ENCODE results near the gene BOLA3.
A peak's percentile ranks its signal among the peaks of the same experiment; 100 is the strongest.
"Not testable (repeated sequence)": the region's sequence is repeated elsewhere in the genome, so short reads cannot be mapped to it uniquely, and the experiment has no call there.

Gene BOLA3

GRCh38 chr2:74148457-74149246, 940 bp upstream of the BOLA3 start:
- DNase-seq, result peak in 1 of 14 donors; percentile 31

GRCh38 chr2:74146929-74147726, 584 bp downstream of the BOLA3 start:
- DNase-seq, result peak in 4 of 14 donors; percentile 33 to 63 (median 44)

DNA sequence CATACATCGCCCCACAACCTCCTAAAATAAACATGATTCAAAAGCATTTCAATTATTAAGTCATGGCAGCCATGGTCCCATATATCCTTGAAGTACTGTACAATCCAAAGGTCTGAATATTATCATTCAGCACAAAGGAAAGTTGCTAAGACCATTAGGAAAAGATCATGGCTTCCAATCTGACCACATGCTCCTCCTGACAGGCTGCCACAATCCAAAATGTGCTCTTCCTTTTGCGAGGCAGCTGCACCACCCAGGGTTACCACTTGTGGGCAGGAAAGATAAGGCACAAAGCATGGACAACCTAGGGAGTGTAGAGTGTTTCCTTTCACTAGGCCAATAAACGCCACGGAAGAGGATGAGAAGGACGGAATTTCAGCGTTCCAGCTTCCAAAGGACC, 5.4 kb downstream of the BOLA3 start:
- DNase-seq, result peak in 1 of 14 donors; percentile 30

GRCh38 chr2:74138600-74139323, 8.9 kb downstream of the BOLA3 start:
- DNase-seq, result no peak

DNA sequence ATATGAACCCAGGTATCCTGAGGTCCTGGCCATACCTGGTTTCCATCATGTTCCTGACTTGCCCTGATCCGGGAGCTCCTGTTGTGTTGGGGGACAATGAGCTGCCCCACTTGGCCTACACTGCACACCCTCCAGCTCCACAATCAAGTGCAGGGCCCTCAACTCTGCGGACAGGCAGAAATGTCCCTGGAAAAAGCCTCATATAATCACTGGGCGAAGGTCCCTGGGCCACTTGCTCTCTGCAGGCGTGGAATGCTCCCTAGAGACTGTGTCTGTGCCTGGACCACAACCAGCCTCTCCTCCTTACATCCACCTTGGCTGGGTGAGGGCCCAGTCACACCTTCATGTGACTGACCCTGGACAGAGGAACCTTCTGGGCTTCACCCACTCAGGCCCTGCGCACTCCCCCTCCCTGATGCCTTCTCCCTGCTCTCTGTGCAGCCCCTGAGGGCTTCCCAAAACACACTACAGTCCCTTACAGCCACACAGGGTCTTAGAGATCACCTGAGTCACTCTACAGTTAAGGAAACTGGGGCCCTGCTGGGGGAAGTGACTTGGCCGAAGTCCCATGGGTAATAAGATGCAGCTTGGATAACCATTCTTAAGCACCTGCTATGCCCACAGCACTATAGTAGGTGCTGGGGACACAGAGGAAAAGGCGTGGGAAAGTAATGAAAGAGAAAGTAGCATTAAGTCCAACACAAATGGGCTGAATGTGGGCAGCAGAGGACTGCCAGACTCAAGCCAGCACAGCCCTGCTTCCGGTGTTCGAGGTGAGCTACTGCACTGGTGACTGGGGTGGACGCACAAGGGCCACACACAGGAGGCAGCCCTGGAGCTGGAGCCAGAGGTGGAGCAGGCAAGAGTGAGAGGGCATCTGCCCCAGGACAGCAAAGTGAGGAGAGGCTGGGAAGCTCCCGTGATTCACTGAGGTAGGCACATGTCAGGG, 9.8 kb downstream of the BOLA3 start:
- DNase-seq, result no peak

DNA sequence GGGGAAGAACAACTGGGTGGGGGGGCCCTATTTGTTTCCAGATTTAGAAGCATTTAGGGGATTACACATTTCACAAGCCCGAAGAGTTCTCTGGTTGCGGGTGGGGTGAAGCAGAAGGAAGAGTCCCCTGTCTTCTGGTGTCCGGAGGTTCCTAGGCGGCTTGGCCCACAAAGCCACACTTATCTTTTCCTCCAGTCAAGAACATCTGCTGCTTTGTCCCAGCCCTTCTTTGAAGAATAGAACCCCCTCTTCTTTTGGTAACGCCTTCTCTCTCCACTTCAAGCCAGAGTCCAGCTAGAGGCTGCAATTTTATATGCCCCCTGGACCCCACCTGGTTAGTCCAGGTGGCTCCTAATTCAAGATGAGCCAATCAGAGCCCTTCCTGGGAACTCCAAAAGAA, 15.8 kb downstream of the BOLA3 start:
- no peak for DNase-seq

GRCh38 chr2:74130211-74130995, 17.3 kb downstream of the BOLA3 start:
- no peak for DNase-seq

- no peak for DNase-seq
Measured at GRCh38 chr2:74128206-74128605, 19.5 kb downstream of the BOLA3 start.

- not testable (repeated sequence) for DNase-seq
Measured at GRCh38 chr2:74123955-74124354, 23.8 kb downstream of the BOLA3 start.

DNA sequence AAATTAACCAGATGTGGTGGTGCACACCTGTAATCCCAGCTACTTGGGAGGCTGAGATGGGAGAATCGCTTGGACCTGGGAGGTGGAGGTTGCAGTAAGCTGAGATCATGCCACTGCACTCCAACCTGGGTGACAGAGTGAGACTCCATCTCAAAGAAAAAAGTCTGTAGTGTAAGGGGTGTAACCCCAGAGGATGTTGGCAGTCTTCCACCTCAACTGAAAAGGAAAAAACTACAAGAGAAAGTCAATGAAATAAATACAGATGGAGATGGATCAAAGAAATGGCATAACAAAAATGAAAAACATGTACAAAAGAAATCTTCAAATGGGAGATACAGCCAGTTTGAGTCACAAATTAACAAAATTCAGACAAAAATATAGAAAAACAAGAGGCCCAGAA, 25.9 kb downstream of the BOLA3 start:
- DNase-seq, result not testable (repeated sequence)

DNA sequence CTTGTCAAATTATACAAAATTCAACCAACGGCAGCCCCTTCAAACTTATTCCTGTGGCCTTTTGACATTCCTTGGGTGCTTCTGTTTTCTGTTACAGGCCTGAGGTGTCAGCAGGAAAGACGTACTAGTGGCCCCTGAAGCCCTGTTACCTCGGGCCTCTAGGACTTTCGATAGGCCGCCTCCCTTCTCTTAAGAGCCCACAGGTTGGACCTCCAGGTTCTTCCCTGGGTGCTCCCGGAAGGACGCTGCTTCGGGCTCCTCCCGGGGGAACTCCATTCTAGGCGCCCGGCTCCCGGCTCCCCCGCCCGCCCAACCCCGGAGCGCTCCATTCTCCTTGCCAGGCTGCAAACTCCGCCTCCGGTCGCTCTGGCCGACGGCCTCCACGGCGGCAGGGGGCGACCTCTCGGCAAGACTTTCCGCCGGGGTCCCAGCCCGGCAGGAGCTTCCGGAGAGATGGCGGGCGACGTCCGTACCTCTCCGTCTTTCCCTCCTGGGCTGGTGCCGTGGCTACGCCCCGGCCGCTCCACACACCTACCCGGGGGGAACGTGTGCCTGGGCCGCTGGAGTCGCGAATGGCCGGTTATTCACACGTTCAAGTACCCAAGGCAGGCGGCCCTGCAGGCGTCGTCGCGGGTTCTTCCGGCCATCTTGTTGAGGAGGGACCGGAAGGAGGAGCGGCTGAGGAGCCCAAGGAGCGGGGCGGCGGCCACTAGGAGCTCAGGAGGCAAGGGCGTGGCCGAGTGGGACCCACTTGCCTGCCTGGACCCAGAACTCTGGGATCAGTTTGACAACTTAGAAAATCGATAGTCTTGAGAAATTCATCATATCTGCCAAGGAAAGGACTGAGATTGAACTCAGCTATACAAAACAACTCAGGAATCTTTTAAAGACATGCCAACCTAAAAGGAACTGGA, 27.5 kb downstream of the BOLA3 start:
- peak in 13 of 14 donors; percentile 41 to 95 (median 78) for DNase-seq

DNA sequence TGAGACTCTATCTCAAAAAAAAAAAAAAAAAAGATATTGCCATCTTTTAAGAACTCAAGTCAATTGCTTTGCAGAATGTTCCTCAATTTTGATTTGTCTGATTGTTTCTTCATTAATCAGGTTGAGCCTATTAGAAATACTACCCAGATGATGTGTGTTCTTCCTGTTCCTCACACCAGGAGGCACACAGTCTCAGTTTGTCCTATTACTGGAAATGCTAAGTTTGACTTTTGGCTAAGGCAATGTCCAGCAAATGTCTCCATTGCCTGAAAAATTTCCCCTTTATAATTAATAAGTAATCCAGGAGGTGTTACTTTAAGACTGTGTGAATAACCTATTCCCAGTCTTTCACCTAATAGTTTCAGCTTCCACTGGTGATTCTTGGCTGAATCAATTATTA, 28.4 kb downstream of the BOLA3 start:
- DNase-seq, result no peak

GRCh38 chr2:74111380-74111779, 36.3 kb downstream of the BOLA3 start:
- DNase-seq, result no peak

DNA sequence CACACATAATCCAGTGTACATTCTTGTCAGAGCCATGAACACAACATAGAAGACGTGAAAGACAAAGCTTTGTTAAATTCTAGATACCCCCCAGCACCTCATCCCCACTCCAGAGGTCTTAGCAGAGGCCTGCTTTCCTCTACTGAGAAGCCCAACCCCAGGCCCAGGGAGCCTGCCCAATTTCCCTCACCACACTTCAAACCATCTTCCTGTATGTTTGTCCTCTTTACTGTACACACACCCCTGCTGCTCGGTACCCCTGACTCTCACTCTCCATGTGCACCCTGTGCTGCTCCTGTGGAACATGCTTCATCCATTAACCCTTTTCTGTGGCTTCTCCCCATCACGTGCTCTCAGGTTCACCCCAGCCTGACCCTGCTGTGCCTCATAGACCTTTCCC, 37.2 kb downstream of the BOLA3 start:
- DNase-seq, result no peak

- DNase-seq, result peak in 1 of 14 donors; percentile 96
Measured at GRCh38 chr2:74109551-74109950, 38.2 kb downstream of the BOLA3 start.

DNA sequence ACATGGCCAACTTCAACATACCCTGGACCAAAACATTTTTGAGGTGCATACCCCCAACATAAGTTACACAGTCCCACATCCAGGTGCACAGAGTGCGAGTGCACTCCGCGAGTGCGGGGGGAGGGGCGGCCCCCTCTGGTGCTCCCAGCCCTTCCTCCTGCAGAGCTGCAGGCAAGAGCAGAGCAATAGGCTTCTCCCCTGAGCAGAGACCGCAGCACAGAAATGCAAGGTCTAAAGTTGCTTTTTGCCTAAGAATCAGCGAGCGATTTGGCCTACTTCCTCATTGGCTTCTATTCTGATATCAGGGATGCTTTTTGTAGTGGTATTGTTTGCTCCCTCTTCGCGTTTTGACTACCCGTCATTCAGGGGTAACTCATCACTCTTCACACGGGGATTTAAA, 40.6 kb downstream of the BOLA3 start:
- peak in 1 of 14 donors; percentile 18 for DNase-seq

DNA sequence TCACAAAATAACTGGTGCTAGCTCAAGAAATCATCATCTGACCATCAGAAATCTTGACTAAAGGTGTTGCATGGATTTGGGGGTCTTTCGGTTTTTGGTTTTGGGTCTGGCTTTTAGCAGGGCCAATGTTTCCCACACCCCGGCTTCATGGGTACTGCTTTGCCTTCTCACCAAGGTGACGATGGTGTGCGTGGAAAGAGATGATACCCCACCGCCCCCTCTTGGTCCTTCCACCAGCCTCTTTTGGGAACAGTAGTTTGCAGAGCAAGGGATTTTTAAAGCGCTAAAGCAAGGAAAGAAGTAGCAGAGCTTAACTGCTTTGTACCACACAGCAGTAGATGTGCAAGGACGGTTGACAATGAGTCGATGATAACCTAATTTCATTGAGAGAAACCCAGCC, 42.3 kb downstream of the BOLA3 start:
- no peak for DNase-seq

- DNase-seq, result no peak
Measured at GRCh38 chr2:74104839-74105238, 42.9 kb downstream of the BOLA3 start.

GRCh38 chr2:74103763-74104162, 43.9 kb downstream of the BOLA3 start:
- DNase-seq, result no peak

DNA sequence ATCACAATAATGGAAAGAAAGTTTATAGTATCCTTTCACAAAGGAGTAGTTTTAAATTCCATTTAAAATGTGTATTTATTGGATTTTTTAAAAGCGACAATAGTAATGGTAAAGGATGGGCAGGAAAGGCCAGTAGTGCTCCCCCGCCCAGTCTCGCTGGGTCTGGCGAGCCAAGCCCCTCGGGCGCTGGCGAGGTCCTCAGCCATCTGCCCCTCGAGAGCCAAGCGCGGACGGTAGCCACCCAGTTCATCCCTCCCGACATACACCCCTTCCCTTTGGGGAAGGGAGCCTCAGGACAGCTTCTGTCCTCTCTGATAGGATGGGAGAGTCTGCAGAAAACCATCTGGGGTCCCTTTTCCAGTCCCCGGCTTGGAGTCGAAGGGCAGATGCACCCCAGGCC, 45.2 kb downstream of the BOLA3 start:
- DNase-seq, result no peak
